Trophoblast cell (in vitro differentiated cells and primary cell): Measurements from ENCODE around the gene SGCA.
A peak's percentile ranks its signal among the peaks of the same experiment; 100 is the strongest.

Experiments used
- DNase-seq, 2 donors: peaks; one replicate each; pipeline ENCODE4 v3.0.0-alpha.2; 2016
- H2AFZ ChIP-seq: 2 replicates; pipeline ENCODE4 v1.6.1; 2013; ENCODE audit warnings: low read length, moderate library complexity, mild to moderate bottlenecking; ENCODE audit not compliant: insufficient read depth, poor library complexity
- H2AK5ac ChIP-seq: 2 replicates; pipeline ENCODE4 v1.6.1; 2013; ENCODE audit warnings: mild to moderate bottlenecking, low read length
- H2BK120ac ChIP-seq: 2 replicates; pipeline ENCODE4 v1.6.1; 2013; ENCODE audit warnings: low read length, mild to moderate bottlenecking, moderate library complexity; ENCODE audit not compliant: insufficient read depth, poor library complexity
- H2BK12ac ChIP-seq: 2 replicates; pipeline ENCODE4 v1.6.1; 2013; ENCODE audit warnings: mild to moderate bottlenecking, low read length, moderate library complexity
- H2BK5ac ChIP-seq: 2 replicates; pipeline ENCODE4 v1.6.1; 2013; ENCODE audit warnings: low read length, low read depth, moderate library complexity, mild to moderate bottlenecking; ENCODE audit not compliant: poor library complexity
- H3K14ac ChIP-seq: 2 replicates; pipeline ENCODE4 v1.6.1; 2013; ENCODE audit warnings: mild to moderate bottlenecking, low read length
- H3K18ac ChIP-seq: 2 replicates; pipeline ENCODE4 v1.6.1; 2013; ENCODE audit warnings: mild to moderate bottlenecking, low read length
- H3K23ac ChIP-seq: 2 replicates; pipeline ENCODE4 v1.6.1; 2013; ENCODE audit warnings: low read length
- H3K27ac ChIP-seq: 2 replicates; pipeline ENCODE4 v1.5.1; 2013; ENCODE audit warnings: low read depth, mild to moderate bottlenecking, inconsistent platforms, low read length, moderate library complexity
- H3K27me3 ChIP-seq: 2 replicates; pipeline ENCODE4 v1.6.1; 2013; ENCODE audit warnings: inconsistent platforms, mild to moderate bottlenecking, low read length, moderate library complexity; ENCODE audit not compliant: insufficient read depth
- H3K36me3 ChIP-seq, 2 experiments: 1 replicate in 1 of 2; 2 replicates in 1 of 2; pipeline ENCODE4 v1.6.1; 2013; ENCODE audit warnings: low read length in 2 of 2, mild to moderate bottlenecking in 2 of 2, moderate library complexity in 1 of 2; ENCODE audit not compliant: insufficient read depth in 2 of 2, control insufficient read depth in 1 of 2
- H3K4ac ChIP-seq: 2 replicates; pipeline ENCODE4 v1.6.1; 2013; ENCODE audit warnings: low read depth, mild to moderate bottlenecking, low read length, moderate library complexity
- H3K4me1 ChIP-seq, 2 experiments: 1 replicate in 1 of 2; 2 replicates in 1 of 2; pipeline ENCODE4 v1.6.1; 2013; ENCODE audit warnings: low read length in 2 of 2, mild to moderate bottlenecking in 2 of 2, moderate library complexity in 1 of 2; ENCODE audit not compliant: insufficient read depth in 2 of 2, control insufficient read depth in 1 of 2
- H3K4me2 ChIP-seq: 2 replicates; pipeline ENCODE4 v1.6.1; 2013; ENCODE audit warnings: inconsistent platforms, mild to moderate bottlenecking, low read length, moderate library complexity
- H3K4me3 ChIP-seq: 2 replicates; pipeline ENCODE4 v1.5.1; 2013; ENCODE audit warnings: mild to moderate bottlenecking, low read depth, low read length, inconsistent platforms
- H3K79me1 ChIP-seq: one replicate; pipeline ENCODE4 v1.6.1; 2013; ENCODE audit warnings: low read length
- H3K79me2 ChIP-seq: 2 replicates; pipeline ENCODE4 v1.6.1; 2013; ENCODE audit warnings: low read length, mild to moderate bottlenecking; ENCODE audit not compliant: control insufficient read depth, insufficient read depth, poor library complexity
- H3K9ac ChIP-seq: 2 replicates; pipeline ENCODE4 v1.6.1; 2013; ENCODE audit warnings: mild to moderate bottlenecking, low read length
- H3K9me3 ChIP-seq: 2 replicates; pipeline ENCODE4 v1.6.1; 2013; ENCODE audit warnings: low read depth, mild to moderate bottlenecking, control low read depth, inconsistent platforms, low read length; ENCODE audit not compliant: insufficient read depth
- H4K12ac ChIP-seq: 2 replicates; pipeline ENCODE4 v1.6.1; 2013; ENCODE audit warnings: low read depth, mild to moderate bottlenecking, low read length, moderate library complexity
- H4K8ac ChIP-seq: 2 replicates; pipeline ENCODE4 v1.6.1; 2013; ENCODE audit warnings: low read depth, mild to moderate bottlenecking, low read length, moderate library complexity
- H4K91ac ChIP-seq: one replicate; pipeline ENCODE4 v1.6.1; 2013; ENCODE audit warnings: low read depth, mild to moderate bottlenecking, low read length, moderate library complexity
- WGBS: extraction: QIAGEN DNeasy Blood & Tissue Kit; methylation state at CpG from one replicate; pipeline ENCODE4 v1.1.7; 2013; ENCODE audit warnings: missing lambda C conversion rate; ENCODE audit not compliant: insufficient read length, insufficient coverage; ENCODE audit errors: extremely low coverage; 5-methylcytosine and 5-hydroxymethylcytosine counted together

SGCA gene

GRCh38 chr17:50209472-50210239, 43.9 kb downstream of the SGCA start:
- H3K18ac ChIP-seq: peak overlapping the region; percentile 47
- no peaks in the 10 kb centered on the region for H3K36me3 ChIP-seq
- no CpG with 5 or more reads among the region's 16 CpGs for WGBS
- peaks cover 9% of the 10 kb centered on the region for H3K79me2 ChIP-seq
- peak overlapping the region; percentile 46 for H2AFZ ChIP-seq
- peak overlapping the region; percentile 39 for H4K12ac ChIP-seq
- H2AK5ac ChIP-seq: peak overlapping the region; percentile 90
- H4K8ac ChIP-seq: peak overlapping the region; percentile 88
- H3K9ac ChIP-seq: peak overlapping the region; percentile 21
- peak overlapping the region; percentile 98 for H2BK120ac ChIP-seq
- peak overlapping the region; percentile 96 for H3K14ac ChIP-seq
- H3K4me3 ChIP-seq: no peak overlapping the region
- peaks cover 68% of the 10 kb centered on the region for H3K79me1 ChIP-seq
- H3K4ac ChIP-seq: peak overlapping the region; percentile 88
- H2BK5ac ChIP-seq: peak overlapping the region; percentile 86
- H3K4me2 ChIP-seq: peak overlapping the region; percentile 34
- peak overlapping the region; percentile 99 for H4K91ac ChIP-seq
- H3K9me3 ChIP-seq: no peaks in the 10 kb centered on the region
- H3K27ac ChIP-seq: peak overlapping the region; percentile 96
- H3K4me1 ChIP-seq: peaks cover 60 to 71% of the 10 kb centered on the region in 2 experiments
- no peak overlapping the region for H3K23ac ChIP-seq
- H2BK12ac ChIP-seq: peak overlapping the region; percentile 86
- H3K27me3 ChIP-seq: no peaks in the 10 kb centered on the region
- DNase-seq: peak in 1 of 2 donors; percentile 6

- peak overlapping the region; percentile 88 for H3K4ac ChIP-seq
- H3K79me2 ChIP-seq: peaks cover 9% of the 10 kb centered on the region
- H3K79me1 ChIP-seq: peaks cover 64% of the 10 kb centered on the region
- no peaks in the 10 kb centered on the region for H3K36me3 ChIP-seq
- H3K4me2 ChIP-seq: peak overlapping the region; percentile 54
- DNase-seq: peak in 1 of 2 donors; percentile 13
- H3K27ac ChIP-seq: peak overlapping the region; percentile 98
- peak overlapping the region; percentile 91 for H3K18ac ChIP-seq
- no peak overlapping the region for H3K4me3 ChIP-seq
- H4K12ac ChIP-seq: peak overlapping the region; percentile 63
- H3K14ac ChIP-seq: peak overlapping the region; percentile 96
- H2AK5ac ChIP-seq: peak overlapping the region; percentile 78
- peak overlapping the region; percentile 95 for H2BK5ac ChIP-seq
- H4K8ac ChIP-seq: peak overlapping the region; percentile 88
- no peak overlapping the region for H3K23ac ChIP-seq
- H3K9me3 ChIP-seq: no peaks in the 10 kb centered on the region
- no CpG with 5 or more reads among the region's 26 CpGs for WGBS
- peak overlapping the region; percentile 20 for H3K9ac ChIP-seq
- H2BK12ac ChIP-seq: peak overlapping the region; percentile 62
- peak overlapping the region; percentile 98 for H2BK120ac ChIP-seq
- H3K4me1 ChIP-seq: peaks cover 56 to 67% of the 10 kb centered on the region in 2 experiments
- H3K27me3 ChIP-seq: no peaks in the 10 kb centered on the region
- H2AFZ ChIP-seq: peak overlapping the region; percentile 48
- H4K91ac ChIP-seq: peak overlapping the region; percentile 99
Observed at GRCh38 chr17:50210240-50211225, 44.7 kb downstream of the SGCA start.

GRCh38 chr17:50211249-50212120, 45.7 kb downstream of the SGCA start:
- peak overlapping the region; percentile 95 for H2BK5ac ChIP-seq
- H3K79me1 ChIP-seq: peaks cover 57% of the 10 kb centered on the region
- peaks cover 9% of the 10 kb centered on the region for H3K79me2 ChIP-seq
- peak overlapping the region; percentile 13 for H4K12ac ChIP-seq
- H3K4me1 ChIP-seq: peaks cover 48 to 60% of the 10 kb centered on the region in 2 experiments
- no peaks in the 10 kb centered on the region for H3K9me3 ChIP-seq
- peak overlapping the region; percentile 97 for H4K91ac ChIP-seq
- peak overlapping the region; percentile 91 for H3K18ac ChIP-seq
- no peaks in the 10 kb centered on the region for H3K27me3 ChIP-seq
- H4K8ac ChIP-seq: peak overlapping the region; percentile 80
- peak overlapping the region; percentile 71 for H3K14ac ChIP-seq
- no peak overlapping the region for H3K4me3 ChIP-seq
- H2BK120ac ChIP-seq: peak overlapping the region; percentile 95
- H2AK5ac ChIP-seq: peak overlapping the region; percentile 83
- H3K4me2 ChIP-seq: peak overlapping the region; percentile 54
- peak overlapping the region; percentile 3 for H2AFZ ChIP-seq
- H2BK12ac ChIP-seq: peak overlapping the region; percentile 97
- peak overlapping the region; percentile 82 for H3K4ac ChIP-seq
- no peak overlapping the region for H3K23ac ChIP-seq
- no CpG with 5 or more reads among the region's 9 CpGs for WGBS
- H3K27ac ChIP-seq: peak overlapping the region; percentile 98
- H3K9ac ChIP-seq: no peak overlapping the region
- DNase-seq: no peak
- no peaks in the 10 kb centered on the region for H3K36me3 ChIP-seq
